ENCODE data around the gene LHX3.
A peak's percentile ranks its signal among the peaks of the same experiment; 100 is the strongest.

The LHX3 gene

DNA sequence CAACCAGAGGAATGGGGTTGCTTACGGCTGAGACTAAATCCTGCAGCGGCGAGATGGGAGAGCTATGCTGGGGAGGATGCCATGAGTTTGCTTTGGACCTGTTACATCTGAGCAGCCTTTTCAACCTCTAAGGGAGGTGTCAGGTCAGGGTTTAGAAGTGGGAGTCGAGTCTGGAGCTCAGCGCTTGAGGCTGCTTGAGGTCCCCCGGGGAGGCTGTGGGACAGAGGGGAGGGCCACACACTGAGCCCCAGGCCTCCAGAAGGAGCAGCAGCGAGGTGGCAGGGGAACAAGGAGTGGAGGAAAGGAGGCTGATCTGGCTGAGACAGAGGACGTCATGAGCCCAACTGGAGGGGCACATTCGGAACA is 42.6 kb upstream of the LHX3 start:
- Histone ChIP-seq H3K4me3 (ENCODE audit: low read depth in 1 of 2, low read length in 1 of 2) (no peak overlapping the region), H3K27me3 (peaks cover 12% of the 10 kb centered on the region), H3K27ac (no peak overlapping the region), H3K36me3 (no peaks in the 10 kb centered on the region), H3K9me3 (no peaks in the 10 kb centered on the region), H3K4me1 (ENCODE audit: control insufficient read depth in 1 of 2, insufficient read depth in 1 of 2, low read depth in 1 of 2, low read length in 1 of 2) (peaks cover 12 to 16% of the 10 kb centered on the region in 2 experiments)
- TF ChIP-seq, protein P1, sequence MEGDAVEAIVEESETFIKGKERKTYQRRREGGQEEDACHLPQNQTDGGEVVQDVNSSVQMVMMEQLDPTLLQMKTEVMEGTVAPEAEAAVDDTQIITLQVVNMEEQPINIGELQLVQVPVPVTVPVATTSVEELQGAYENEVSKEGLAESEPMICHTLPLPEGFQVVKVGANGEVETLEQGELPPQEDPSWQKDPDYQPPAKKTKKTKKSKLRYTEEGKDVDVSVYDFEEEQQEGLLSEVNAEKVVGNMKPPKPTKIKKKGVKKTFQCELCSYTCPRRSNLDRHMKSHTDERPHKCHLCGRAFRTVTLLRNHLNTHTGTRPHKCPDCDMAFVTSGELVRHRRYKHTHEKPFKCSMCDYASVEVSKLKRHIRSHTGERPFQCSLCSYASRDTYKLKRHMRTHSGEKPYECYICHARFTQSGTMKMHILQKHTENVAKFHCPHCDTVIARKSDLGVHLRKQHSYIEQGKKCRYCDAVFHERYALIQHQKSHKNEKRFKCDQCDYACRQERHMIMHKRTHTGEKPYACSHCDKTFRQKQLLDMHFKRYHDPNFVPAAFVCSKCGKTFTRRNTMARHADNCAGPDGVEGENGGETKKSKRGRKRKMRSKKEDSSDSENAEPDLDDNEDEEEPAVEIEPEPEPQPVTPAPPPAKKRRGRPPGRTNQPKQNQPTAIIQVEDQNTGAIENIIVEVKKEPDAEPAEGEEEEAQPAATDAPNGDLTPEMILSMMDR (IDR thresholded peaks at IDR 0.05), result no peak

DNA sequence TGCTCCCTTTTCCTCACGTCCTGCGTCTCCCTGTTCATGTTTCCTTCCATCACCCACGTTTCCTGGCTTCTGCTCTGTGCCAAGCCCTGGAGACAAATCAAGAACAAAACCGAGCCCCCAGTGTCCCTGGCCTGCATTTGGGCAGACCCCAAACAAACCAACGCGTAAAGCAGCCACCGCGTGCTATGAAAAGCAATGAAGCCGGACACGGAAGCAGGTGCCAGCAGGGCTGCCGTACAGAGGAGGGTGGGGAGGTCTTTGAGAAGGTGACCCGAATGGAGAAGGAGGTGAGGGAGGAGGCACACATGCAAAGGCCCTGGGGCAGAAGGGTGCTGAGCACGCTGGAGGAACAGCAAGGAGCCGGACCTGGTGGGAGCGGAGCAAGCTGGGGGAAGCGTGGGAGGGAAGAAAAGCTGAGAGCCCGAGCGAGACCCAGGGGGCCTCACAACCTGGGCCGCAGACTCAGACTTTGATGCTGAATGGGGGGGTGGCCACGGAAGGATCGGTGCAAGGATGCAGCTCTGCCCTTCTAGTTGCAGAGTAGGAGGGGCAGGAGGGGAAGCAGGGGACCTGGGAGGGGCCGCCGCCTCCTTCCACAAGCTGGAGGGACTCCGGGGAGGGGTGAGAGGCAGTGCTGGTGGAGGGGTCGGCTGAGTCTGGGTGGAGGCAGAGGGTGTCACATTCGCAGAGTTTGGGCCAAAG is 42.1 kb upstream of the LHX3 start:
- Histone ChIP-seq H3K9me3 (no peaks in the 10 kb centered on the region), H3K4me3 (ENCODE audit: low read depth in 1 of 2, low read length in 1 of 2) (no peak overlapping the region), H3K36me3 (no peaks in the 10 kb centered on the region), H3K27me3 (peaks cover 12% of the 10 kb centered on the region), H3K4me1 (ENCODE audit: control insufficient read depth in 1 of 2, insufficient read depth in 1 of 2, low read depth in 1 of 2, low read length in 1 of 2) (peaks cover 12 to 16% of the 10 kb centered on the region in 2 experiments), H3K27ac (no peak overlapping the region)
- TF ChIP-seq, protein P1 (IDR thresholded peaks at IDR 0.05), result no peak

DNA sequence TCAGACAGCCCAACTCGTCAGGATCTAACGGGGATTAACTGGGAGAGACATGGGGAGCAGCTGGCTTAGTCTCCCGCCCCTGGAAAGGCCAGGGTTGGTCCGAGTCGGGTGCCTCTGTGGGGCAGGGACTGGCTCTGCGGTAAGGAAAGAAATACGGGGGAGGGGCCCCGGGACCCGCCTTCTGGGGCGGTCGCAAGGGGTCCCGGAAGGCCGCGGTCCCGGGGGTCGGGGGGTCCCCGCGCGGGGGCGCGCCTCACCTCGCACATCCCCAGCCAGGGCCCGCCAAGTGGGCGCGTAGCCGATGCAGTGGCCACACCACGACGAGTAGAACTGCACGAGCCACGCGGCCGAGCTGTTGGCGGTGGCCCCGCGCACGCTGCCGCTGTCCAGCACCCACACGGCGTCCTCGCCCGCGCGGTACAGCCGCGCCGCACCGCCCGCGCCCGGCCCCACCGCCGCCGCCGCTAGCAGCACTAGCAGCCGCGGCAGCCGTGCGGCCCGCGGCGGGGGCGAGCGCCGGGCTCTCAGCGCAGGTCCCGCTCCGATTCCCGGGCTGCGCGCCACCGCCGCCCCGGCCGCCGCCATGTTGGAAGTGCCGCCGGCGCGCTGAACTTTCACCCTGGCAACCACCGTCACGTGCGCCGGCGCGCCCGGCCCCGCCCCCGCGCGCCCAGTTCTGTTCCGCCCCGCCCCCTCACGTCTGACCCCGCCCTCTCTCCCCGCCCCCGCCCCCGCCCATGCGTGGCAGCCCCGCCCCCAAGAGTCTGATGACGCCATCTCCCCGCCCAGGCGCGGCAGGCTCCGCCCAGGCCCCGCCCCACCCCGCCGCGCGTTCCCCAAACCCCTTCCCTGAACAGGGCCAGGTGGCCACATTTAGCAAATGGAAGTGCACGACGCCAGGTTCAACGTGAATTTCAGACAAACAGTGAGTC is 40.6 kb upstream of the LHX3 start, which contains the start of gene QSOX2:
Gene QSOX2, minus strand, starts transcription at position 594 of the 932 bp plus-strand sequence. Its CDS starts 9 bp downstream, at position 585.
- Histone ChIP-seq H3K27me3 (peaks cover 12% of the 10 kb centered on the region), H3K36me3 (no peaks in the 10 kb centered on the region), H3K27ac (peak within 1 kb of the TSS; percentile 61), H3K4me3 (ENCODE audit: low read depth in 1 of 2, low read length in 1 of 2) (peak within 1 kb of the TSS; percentile 69 to 77), H3K9me3 (no peaks in the 10 kb centered on the region), H3K4me1 (ENCODE audit: control insufficient read depth in 1 of 2, insufficient read depth in 1 of 2, low read depth in 1 of 2, low read length in 1 of 2) (peaks cover 12 to 16% of the 10 kb centered on the region in 2 experiments)
- TF ChIP-seq, protein P1 (IDR thresholded peaks at IDR 0.05), result peak; percentile 26

DNA sequence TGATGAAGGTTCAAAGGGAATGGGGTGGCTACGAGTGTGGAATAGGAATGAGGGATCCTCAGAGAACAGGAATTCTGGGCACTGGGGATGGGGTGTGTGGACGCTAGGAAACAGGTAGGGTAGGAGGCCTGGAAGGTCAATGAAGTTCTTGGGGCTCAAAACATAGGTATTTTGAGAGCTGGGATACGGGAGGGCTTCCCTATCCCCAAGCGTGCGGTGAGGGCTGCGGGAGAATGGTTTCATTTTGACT is 40.0 kb upstream of the LHX3 start:
- Histone ChIP-seq H3K27ac (no peak overlapping the region), H3K4me1 (ENCODE audit: control insufficient read depth in 1 of 2, insufficient read depth in 1 of 2, low read depth in 1 of 2, low read length in 1 of 2) (peaks cover 12 to 16% of the 10 kb centered on the region in 2 experiments)
- TF ChIP-seq, protein P1 (IDR thresholded peaks at IDR 0.05), result no peak

DNA sequence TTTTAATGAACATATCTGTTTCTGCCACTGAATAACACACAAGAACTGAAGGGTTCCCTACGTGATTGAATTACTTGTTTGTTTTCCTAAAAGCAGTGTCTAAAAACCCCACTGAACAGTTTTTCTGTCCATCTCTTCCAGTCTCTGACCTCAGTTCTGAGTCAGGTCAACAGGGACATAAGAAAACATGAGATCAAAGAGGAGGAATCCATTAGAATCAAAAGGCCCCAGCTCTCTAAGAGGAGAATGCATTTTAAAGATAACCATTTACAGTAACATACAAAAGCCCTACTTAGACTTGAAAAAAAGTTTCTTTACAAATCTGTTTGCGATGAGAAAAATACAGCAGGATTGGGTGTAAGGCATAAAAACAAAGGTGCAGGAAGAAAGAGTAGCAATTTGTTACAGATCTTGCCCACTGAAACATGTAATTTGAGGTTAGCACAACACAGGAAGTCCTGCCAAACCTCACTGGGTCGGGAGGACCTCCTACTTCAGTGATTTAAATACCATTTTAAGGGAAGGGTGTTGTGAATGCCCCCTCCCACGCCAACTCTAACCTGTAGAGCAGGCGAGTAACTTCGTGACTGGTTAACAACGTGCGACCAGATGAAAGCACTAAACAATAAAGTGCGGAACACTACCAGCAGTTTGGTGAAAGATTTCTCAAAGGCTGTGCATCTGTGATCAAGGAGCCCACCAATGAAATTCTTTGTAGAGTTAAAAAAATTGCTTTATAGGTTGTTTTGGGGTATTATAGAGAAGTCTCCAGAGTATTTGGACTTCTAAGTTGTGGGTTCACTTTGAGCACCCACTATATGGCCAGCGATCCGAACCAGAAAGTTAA is 39.4 kb upstream of the LHX3 start:
- Histone ChIP-seq H3K9me3 (no peaks in the 10 kb centered on the region), H3K27me3 (peaks cover 7% of the 10 kb centered on the region), H3K27ac (no peak overlapping the region), H3K36me3 (no peaks in the 10 kb centered on the region), H3K4me1 (ENCODE audit: control insufficient read depth in 1 of 2, insufficient read depth in 1 of 2, low read depth in 1 of 2, low read length in 1 of 2) (peaks cover 12 to 16% of the 10 kb centered on the region in 2 experiments), H3K4me3 (ENCODE audit: low read depth in 1 of 2, low read length in 1 of 2) (peak overlapping the region; percentile 69 to 77)
- TF ChIP-seq, protein P1 (IDR thresholded peaks at IDR 0.05), result no peak

More for the DNA sequence above, 40.0 kb upstream of the LHX3 start:
- peaks cover 7% of the 10 kb centered on the region for H3K27me3 ChIP-seq
- H3K4me3 ChIP-seq (ENCODE audit: low read depth in 1 of 2, low read length in 1 of 2), result peak overlapping the region; percentile 69 to 77
- no peaks in the 10 kb centered on the region for H3K9me3 ChIP-seq
- no peaks in the 10 kb centered on the region for H3K36me3 ChIP-seq

All from neutrophil (primary cell).